GM23338 (cell line): ENCODE measurements around the gene STAB2. TPM values are rescaled to one million over a fixed set of nuclear protein-coding genes. Genes with fewer than 3 reads are reported as not detected.

Experiments
- ATAC-seq: fragments of 200-7000 bp; cut with Tn5 transposase; 3 replicates; pipeline ENCODE4 v1.9.1; 2020
- DNase-seq: peaks from one replicate; pipeline ENCODE4 v3.0.0-alpha.2; 2015; ENCODE audit warnings: low spot score
- H2AFZ ChIP-seq: fragments of 200-600 bp; sonication (generic); 2 replicates; pipeline ENCODE4 v1.8.0; 2016; ENCODE audit warnings: antibody characterized with exemption, mild to moderate bottlenecking, moderate library complexity
- H3F3A ChIP-seq: fragments of 200-600 bp; sonication (generic); replicated peaks from 2 replicates; pipeline ENCODE4 v1.8.0; 2017; ENCODE audit warnings: antibody characterized with exemption, mixed run types, low read depth
- H3K27ac ChIP-seq: fragments of 200-600 bp; sonication (generic); 2 replicates; pipeline ENCODE4 v1.6.1; 2016; ENCODE audit warnings: low read depth
- H3K27me3 ChIP-seq: fragments of 200-600 bp; sonication (generic); 2 replicates; pipeline ENCODE4 v1.8.0; 2016; ENCODE audit warnings: mild to moderate bottlenecking, mixed run types, moderate library complexity; ENCODE audit not compliant: insufficient read depth
- H3K36me3 ChIP-seq: fragments of 200-600 bp; sonication (generic); 2 replicates; pipeline ENCODE4 v1.8.0; 2016; ENCODE audit warnings: mild to moderate bottlenecking; ENCODE audit not compliant: insufficient read depth
- H3K4me1 ChIP-seq: fragments of 200-600 bp; sonication (generic); 2 replicates; pipeline ENCODE4 v1.8.0; 2016; ENCODE audit warnings: mild to moderate bottlenecking, moderate library complexity; ENCODE audit not compliant: insufficient read depth
- H3K4me2 ChIP-seq: fragments of 200-600 bp; sonication (generic); 2 replicates; pipeline ENCODE4 v1.7.1; 2017; ENCODE audit warnings: mixed run types
- H3K4me3 ChIP-seq: fragments of 200-600 bp; sonication (generic); 2 replicates; pipeline ENCODE4 v1.6.1; 2016; ENCODE audit warnings: mixed run types
- H3K79me2 ChIP-seq: fragments of 200-600 bp; sonication (generic); replicated peaks from 2 replicates; pipeline ENCODE4 v1.8.0; 2017; ENCODE audit warnings: mild to moderate bottlenecking; ENCODE audit not compliant: insufficient read depth
- H3K9me2 ChIP-seq: fragments of 200-600 bp; sonication (generic); 2 replicates; pipeline ENCODE4 v1.8.0; 2017; ENCODE audit not compliant: insufficient read depth
- H4K20me1 ChIP-seq: fragments of 200-600 bp; sonication (generic); replicated peaks from 2 replicates; pipeline ENCODE4 v1.8.0; 2017; ENCODE audit warnings: mild to moderate bottlenecking; ENCODE audit not compliant: insufficient read depth
- H3K27ac Mint-ChIP-seq: 2 replicates; pipeline ENCODE4 v1.8.0; 2020; ENCODE audit warnings: inconsistent platforms, mild to moderate bottlenecking, moderate library complexity, mixed read lengths
- H3K27me3 Mint-ChIP-seq: 3 replicates; pipeline ENCODE4 v1.8.0; 2022; ENCODE audit warnings: low read depth, mild to moderate bottlenecking, moderate library complexity, mixed read lengths, inconsistent platforms; ENCODE audit not compliant: insufficient read depth, poor library complexity
- H3K36me3 Mint-ChIP-seq: 3 replicates; pipeline ENCODE4 v1.8.0; 2021; ENCODE audit warnings: low read depth, mild to moderate bottlenecking, inconsistent platforms, moderate library complexity, mixed read lengths
- H3K4me1 Mint-ChIP-seq: 3 replicates; pipeline ENCODE4 v1.8.0; 2020; ENCODE audit warnings: mild to moderate bottlenecking, inconsistent platforms, mixed read lengths
- H3K4me3 Mint-ChIP-seq: 3 replicates; pipeline ENCODE4 v1.8.0; 2021; ENCODE audit warnings: moderate library complexity, mild to moderate bottlenecking, inconsistent platforms, mixed read lengths
- H3K9me3 Mint-ChIP-seq: 3 replicates; pipeline ENCODE4 v1.8.0; 2020; ENCODE audit warnings: moderate library complexity, mild to moderate bottlenecking, inconsistent platforms, mixed read lengths
- CREB1 ChIP-seq: fragments of 250-450 bp; sonication (Bioruptor Pico); IDR thresholded peaks from 2 replicates; pipeline ENCODE4 v1.5.0; 2020; ENCODE audit warnings: low read depth, mild to moderate bottlenecking, moderate library complexity
- EZH2 ChIP-seq: fragments of 200-600 bp; sonication (generic); IDR thresholded peaks from one replicate; pipeline ENCODE4 v1.8.0; 2017; ENCODE audit warnings: antibody characterized with exemption, mild to moderate bottlenecking, low read depth; ENCODE audit not compliant: unreplicated experiment
- EZH2phosphoT487 ChIP-seq: fragments of 200-600 bp; sonication (generic); IDR thresholded peaks from one replicate; pipeline ENCODE4 v1.8.1; 2018; ENCODE audit warnings: antibody characterized with exemption; ENCODE audit not compliant: unreplicated experiment
- JUNB ChIP-seq: IDR thresholded peaks from one replicate; pipeline ENCODE4 v1.6.1; 2016; ENCODE audit warnings: antibody characterized with exemption; ENCODE audit not compliant: unreplicated experiment
- NANOG ChIP-seq: IDR thresholded peaks from 2 replicates; pipeline ENCODE4 v1.6.1; 2016; ENCODE audit warnings: antibody characterized with exemption, borderline replicate concordance
- POLR2AphosphoS5 ChIP-seq: IDR thresholded peaks from 2 replicates; pipeline ENCODE4 v1.6.1; 2016; ENCODE audit warnings: antibody characterized with exemption, low read depth
- STAT1 ChIP-seq: IDR thresholded peaks from one replicate; pipeline ENCODE4 v1.6.1; 2016; ENCODE audit warnings: antibody characterized with exemption; ENCODE audit not compliant: unreplicated experiment
- ZNF114 ChIP-seq: fragments of 250-450 bp; sonication (Bioruptor Pico); IDR thresholded peaks from 2 replicates; pipeline ENCODE4 v1.5.0; 2020; ENCODE audit warnings: mild to moderate bottlenecking, moderate library complexity
- ZNF331 ChIP-seq: fragments of 250-450 bp; sonication (Bioruptor Pico); IDR thresholded peaks from 2 replicates; pipeline ENCODE4 v1.5.0; 2020; ENCODE audit warnings: low read depth, mild to moderate bottlenecking, moderate library complexity
- polyA plus RNA-seq: library from polyadenylated mRNA; unstranded; fragments of >200 nt; fragmentation: Nextera tagmentation; extraction: Ambion mirVana; gene quantifications from 2 replicates; pipeline ENCODE4 v1.2.1, GENCODE V29; 2016
- total RNA-seq: library from RNA; depleted of rRNA; stranded (reverse); fragments of >200 nt; shearing (Covaris generic); gene quantifications from 2 replicates; pipeline ENCODE4 v1.2.3, GENCODE V29; 2014
- TF ChIP-seq, protein P1 (sequence below): fragments of 250-450 bp; sonication (Bioruptor Pico); IDR thresholded peaks from 2 replicates; pipeline ENCODE4 v1.5.0; 2020; ENCODE audit warnings: mild to moderate bottlenecking, moderate library complexity
- TF ChIP-seq, protein P2 (sequence below): IDR thresholded peaks from one replicate; pipeline ENCODE4 v1.6.1; 2018; ENCODE audit warnings: antibody characterized with exemption; ENCODE audit not compliant: unreplicated experiment
- TF ChIP-seq, protein P3 (sequence below): IDR thresholded peaks from 2 replicates; pipeline ENCODE4 v1.6.1; 2016; ENCODE audit warnings: antibody characterized with exemption
- TF ChIP-seq, protein P4 (sequence below), 2 experiments: fragments of 200-600 bp in 1 of 2; sonication (generic) in 1 of 2; conservative IDR thresholded peaks; 2 replicates each; pipeline versions ENCODE4 v1.5.1 to v1.6.1; 2016 to 2017; ENCODE audit warnings: antibody characterized with exemption in 2 of 2, low read depth in 2 of 2, mild to moderate bottlenecking in 2 of 2, moderate library complexity in 1 of 2

The STAB2 gene
- total and polyA plus RNA-seq, 2 experiments from 2014 or later = 0.14 TPM; not detected in 1

DNA sequence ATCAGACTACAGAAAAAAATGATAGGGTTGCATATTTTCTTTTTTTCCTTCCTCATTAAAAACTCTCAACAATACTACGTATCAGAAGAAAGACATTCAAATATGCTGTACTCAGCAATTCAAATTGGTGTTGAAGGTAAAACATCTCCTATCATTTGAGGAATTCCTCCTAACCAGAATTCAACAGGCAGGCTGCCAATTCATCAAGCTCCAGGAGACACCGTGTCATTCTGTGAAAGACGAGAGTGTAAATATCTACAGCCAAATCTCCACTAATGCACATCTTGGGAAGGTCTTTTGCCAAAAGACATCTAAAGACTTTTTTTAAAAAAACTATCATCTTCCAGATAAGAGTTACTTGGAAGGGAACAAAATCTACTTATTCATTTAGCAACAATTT is 227.4 kb downstream of the STAB2 start:
- Histone ChIP-seq H3K79me2 (peaks cover 23% of the 10 kb centered on the region), H3K27me3 (no peaks in the 10 kb centered on the region), H3K36me3 (no peaks in the 10 kb centered on the region; the same call in 1 of the 2 replicates), H3K4me3 (no peak overlapping the region), H3K9me2 (no peaks in the 10 kb centered on the region), H3K27ac (no peak overlapping the region), H3K4me1 (no peaks in the 10 kb centered on the region), H2AFZ (no peak overlapping the region), H3K4me2 (no peak overlapping the region), H3F3A (no peaks in the 10 kb centered on the region), H4K20me1 (0 out of 2 replicates have a peak, but pooled peaks cover 12% of the 10 kb centered on the region)
- peaks cover 11% of the 10 kb centered on the region; the same call in 2 of the 3 replicates for H3K36me3 Mint-ChIP-seq
- H3K4me3 Mint-ChIP-seq = no peak overlapping the region
- no peaks in the 10 kb centered on the region for H3K9me3 Mint-ChIP-seq
- H3K27me3 Mint-ChIP-seq = peaks cover 2% of the 10 kb centered on the region
- DNase-seq (no peak), ATAC-seq (no peak)
- H3K27ac Mint-ChIP-seq = no peak overlapping the region
- no peaks in the 10 kb centered on the region for H3K4me1 Mint-ChIP-seq
- no peak for TF ChIP-seq JUNB
- TF ChIP-seq, protein P1, sequence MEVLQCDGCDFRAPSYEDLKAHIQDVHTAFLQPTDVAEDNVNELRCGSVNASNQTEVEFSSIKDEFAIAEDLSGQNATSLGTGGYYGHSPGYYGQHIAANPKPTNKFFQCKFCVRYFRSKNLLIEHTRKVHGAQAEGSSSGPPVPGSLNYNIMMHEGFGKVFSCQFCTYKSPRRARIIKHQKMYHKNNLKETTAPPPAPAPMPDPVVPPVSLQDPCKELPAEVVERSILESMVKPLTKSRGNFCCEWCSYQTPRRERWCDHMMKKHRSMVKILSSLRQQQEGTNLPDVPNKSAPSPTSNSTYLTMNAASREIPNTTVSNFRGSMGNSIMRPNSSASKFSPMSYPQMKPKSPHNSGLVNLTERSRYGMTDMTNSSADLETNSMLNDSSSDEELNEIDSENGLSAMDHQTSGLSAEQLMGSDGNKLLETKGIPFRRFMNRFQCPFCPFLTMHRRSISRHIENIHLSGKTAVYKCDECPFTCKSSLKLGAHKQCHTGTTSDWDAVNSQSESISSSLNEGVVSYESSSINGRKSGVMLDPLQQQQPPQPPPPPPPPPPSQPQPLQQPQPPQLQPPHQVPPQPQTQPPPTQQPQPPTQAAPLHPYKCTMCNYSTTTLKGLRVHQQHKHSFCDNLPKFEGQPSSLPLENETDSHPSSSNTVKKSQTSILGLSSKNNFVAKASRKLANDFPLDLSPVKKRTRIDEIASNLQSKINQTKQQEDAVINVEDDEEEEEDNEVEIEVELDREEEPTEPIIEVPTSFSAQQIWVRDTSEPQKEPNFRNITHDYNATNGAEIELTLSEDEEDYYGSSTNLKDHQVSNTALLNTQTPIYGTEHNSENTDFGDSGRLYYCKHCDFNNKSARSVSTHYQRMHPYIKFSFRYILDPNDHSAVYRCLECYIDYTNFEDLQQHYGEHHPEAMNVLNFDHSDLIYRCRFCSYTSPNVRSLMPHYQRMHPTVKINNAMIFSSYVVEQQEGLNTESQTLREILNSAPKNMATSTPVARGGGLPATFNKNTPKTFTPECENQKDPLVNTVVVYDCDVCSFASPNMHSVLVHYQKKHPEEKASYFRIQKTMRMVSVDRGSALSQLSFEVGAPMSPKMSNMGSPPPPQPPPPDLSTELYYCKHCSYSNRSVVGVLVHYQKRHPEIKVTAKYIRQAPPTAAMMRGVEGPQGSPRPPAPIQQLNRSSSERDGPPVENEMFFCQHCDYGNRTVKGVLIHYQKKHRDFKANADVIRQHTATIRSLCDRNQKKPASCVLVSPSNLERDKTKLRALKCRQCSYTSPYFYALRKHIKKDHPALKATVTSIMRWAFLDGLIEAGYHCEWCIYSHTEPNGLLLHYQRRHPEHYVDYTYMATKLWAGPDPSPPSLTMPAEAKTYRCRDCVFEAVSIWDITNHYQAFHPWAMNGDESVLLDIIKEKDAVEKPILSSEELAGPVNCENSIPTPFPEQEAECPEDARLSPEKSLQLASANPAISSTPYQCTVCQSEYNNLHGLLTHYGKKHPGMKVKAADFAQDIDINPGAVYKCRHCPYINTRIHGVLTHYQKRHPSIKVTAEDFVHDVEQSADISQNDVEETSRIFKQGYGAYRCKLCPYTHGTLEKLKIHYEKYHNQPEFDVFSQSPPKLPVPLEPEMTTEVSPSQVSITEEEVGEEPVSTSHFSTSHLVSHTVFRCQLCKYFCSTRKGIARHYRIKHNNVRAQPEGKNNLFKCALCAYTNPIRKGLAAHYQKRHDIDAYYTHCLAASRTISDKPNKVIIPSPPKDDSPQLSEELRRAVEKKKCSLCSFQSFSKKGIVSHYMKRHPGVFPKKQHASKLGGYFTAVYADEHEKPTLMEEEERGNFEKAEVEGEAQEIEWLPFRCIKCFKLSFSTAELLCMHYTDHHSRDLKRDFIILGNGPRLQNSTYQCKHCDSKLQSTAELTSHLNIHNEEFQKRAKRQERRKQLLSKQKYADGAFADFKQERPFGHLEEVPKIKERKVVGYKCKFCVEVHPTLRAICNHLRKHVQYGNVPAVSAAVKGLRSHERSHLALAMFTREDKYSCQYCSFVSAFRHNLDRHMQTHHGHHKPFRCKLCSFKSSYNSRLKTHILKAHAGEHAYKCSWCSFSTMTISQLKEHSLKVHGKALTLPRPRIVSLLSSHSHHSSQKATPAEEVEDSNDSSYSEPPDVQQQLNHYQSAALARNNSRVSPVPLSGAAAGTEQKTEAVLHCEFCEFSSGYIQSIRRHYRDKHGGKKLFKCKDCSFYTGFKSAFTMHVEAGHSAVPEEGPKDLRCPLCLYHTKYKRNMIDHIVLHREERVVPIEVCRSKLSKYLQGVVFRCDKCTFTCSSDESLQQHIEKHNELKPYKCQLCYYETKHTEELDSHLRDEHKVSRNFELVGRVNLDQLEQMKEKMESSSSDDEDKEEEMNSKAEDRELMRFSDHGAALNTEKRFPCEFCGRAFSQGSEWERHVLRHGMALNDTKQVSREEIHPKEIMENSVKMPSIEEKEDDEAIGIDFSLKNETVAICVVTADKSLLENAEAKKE (CRISPR knock-in tag) = no peak
- TF ChIP-seq, protein P2, sequence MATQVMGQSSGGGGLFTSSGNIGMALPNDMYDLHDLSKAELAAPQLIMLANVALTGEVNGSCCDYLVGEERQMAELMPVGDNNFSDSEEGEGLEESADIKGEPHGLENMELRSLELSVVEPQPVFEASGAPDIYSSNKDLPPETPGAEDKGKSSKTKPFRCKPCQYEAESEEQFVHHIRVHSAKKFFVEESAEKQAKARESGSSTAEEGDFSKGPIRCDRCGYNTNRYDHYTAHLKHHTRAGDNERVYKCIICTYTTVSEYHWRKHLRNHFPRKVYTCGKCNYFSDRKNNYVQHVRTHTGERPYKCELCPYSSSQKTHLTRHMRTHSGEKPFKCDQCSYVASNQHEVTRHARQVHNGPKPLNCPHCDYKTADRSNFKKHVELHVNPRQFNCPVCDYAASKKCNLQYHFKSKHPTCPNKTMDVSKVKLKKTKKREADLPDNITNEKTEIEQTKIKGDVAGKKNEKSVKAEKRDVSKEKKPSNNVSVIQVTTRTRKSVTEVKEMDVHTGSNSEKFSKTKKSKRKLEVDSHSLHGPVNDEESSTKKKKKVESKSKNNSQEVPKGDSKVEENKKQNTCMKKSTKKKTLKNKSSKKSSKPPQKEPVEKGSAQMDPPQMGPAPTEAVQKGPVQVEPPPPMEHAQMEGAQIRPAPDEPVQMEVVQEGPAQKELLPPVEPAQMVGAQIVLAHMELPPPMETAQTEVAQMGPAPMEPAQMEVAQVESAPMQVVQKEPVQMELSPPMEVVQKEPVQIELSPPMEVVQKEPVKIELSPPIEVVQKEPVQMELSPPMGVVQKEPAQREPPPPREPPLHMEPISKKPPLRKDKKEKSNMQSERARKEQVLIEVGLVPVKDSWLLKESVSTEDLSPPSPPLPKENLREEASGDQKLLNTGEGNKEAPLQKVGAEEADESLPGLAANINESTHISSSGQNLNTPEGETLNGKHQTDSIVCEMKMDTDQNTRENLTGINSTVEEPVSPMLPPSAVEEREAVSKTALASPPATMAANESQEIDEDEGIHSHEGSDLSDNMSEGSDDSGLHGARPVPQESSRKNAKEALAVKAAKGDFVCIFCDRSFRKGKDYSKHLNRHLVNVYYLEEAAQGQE = no peak
- TF ChIP-seq NANOG = no peak
- TF ChIP-seq EZH2 = no peak
- no peak for TF ChIP-seq STAT1
- TF ChIP-seq CREB1 (CRISPR knock-in tag) = no peak
- TF ChIP-seq, protein P3, sequence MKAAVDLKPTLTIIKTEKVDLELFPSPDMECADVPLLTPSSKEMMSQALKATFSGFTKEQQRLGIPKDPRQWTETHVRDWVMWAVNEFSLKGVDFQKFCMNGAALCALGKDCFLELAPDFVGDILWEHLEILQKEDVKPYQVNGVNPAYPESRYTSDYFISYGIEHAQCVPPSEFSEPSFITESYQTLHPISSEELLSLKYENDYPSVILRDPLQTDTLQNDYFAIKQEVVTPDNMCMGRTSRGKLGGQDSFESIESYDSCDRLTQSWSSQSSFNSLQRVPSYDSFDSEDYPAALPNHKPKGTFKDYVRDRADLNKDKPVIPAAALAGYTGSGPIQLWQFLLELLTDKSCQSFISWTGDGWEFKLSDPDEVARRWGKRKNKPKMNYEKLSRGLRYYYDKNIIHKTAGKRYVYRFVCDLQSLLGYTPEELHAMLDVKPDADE = no peak
- TF ChIP-seq, protein P4, sequence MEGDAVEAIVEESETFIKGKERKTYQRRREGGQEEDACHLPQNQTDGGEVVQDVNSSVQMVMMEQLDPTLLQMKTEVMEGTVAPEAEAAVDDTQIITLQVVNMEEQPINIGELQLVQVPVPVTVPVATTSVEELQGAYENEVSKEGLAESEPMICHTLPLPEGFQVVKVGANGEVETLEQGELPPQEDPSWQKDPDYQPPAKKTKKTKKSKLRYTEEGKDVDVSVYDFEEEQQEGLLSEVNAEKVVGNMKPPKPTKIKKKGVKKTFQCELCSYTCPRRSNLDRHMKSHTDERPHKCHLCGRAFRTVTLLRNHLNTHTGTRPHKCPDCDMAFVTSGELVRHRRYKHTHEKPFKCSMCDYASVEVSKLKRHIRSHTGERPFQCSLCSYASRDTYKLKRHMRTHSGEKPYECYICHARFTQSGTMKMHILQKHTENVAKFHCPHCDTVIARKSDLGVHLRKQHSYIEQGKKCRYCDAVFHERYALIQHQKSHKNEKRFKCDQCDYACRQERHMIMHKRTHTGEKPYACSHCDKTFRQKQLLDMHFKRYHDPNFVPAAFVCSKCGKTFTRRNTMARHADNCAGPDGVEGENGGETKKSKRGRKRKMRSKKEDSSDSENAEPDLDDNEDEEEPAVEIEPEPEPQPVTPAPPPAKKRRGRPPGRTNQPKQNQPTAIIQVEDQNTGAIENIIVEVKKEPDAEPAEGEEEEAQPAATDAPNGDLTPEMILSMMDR (conservative IDR thresholded peaks at IDR 0.05; ENCODE audit: low read depth in 2 of 2) = no peak
- TF ChIP-seq POLR2AphosphoS5 = no peak
- no peak for TF ChIP-seq ZNF114 (CRISPR knock-in tag)
- no peak for TF ChIP-seq ZNF331 (CRISPR knock-in tag)
- TF ChIP-seq EZH2phosphoT487 = no peak
